Osteoblast (primary cell): ENCODE results near the gene LPGAT1. TPM values are rescaled to one million over a fixed set of nuclear protein-coding genes. Genes with fewer than 3 reads are reported as not detected.
"Not testable (repeated sequence)": the region's sequence is repeated elsewhere in the genome, so short reads cannot be mapped to it uniquely, and the experiment has no call there.

ENCODE experiments used
- DNase-seq: peaks from one replicate; pipeline ENCODE4 v3.0.0; 2011; ENCODE audit warnings: low spot score, mixed read lengths; ENCODE audit not compliant: insufficient read length; ENCODE audit errors: missing footprints
- H2AFZ ChIP-seq: 2 replicates; pipeline ENCODE4 v1.6.0; 2011; ENCODE audit warnings: mild to moderate bottlenecking, low read length
- H3K27ac ChIP-seq: 2 replicates; pipeline ENCODE4 v1.5.1; 2011; ENCODE audit warnings: mild to moderate bottlenecking, low read depth, low read length, moderate library complexity
- H3K27me3 ChIP-seq: 2 replicates; pipeline ENCODE4 v1.6.0; 2012; ENCODE audit warnings: mild to moderate bottlenecking, control low read depth, inconsistent platforms, low read length, moderate library complexity; ENCODE audit not compliant: insufficient read depth
- H3K36me3 ChIP-seq: 2 replicates; pipeline ENCODE4 v1.5.1; 2011; ENCODE audit warnings: mild to moderate bottlenecking, low read length, control low read depth, moderate library complexity; ENCODE audit not compliant: insufficient read depth
- H3K4me1 ChIP-seq: 2 replicates; pipeline ENCODE4 v1.5.1; 2011; ENCODE audit warnings: mild to moderate bottlenecking, low read length, control low read depth, moderate library complexity; ENCODE audit not compliant: insufficient read depth
- H3K4me2 ChIP-seq: 2 replicates; pipeline ENCODE4 v1.6.0; 2011; ENCODE audit warnings: mild to moderate bottlenecking, low read length; ENCODE audit not compliant: insufficient read depth
- H3K4me3 ChIP-seq: fragments of 200-600 bp; sonication (generic); 3 replicates; pipeline ENCODE4 v1.5.1; 2012; ENCODE audit warnings: mild to moderate bottlenecking, low read length, inconsistent platforms; ENCODE audit not compliant: insufficient read depth
- H3K79me2 ChIP-seq: 2 replicates; pipeline ENCODE4 v1.6.0; 2012; ENCODE audit warnings: mild to moderate bottlenecking, low read length, control low read depth, inconsistent platforms; ENCODE audit not compliant: insufficient read depth
- H3K9me3 ChIP-seq: 2 replicates; pipeline ENCODE4 v1.5.1; 2011; ENCODE audit warnings: low read depth, low read length, control low read depth
- H4K20me1 ChIP-seq: 2 replicates; pipeline ENCODE4 v1.6.0; 2012; ENCODE audit warnings: mild to moderate bottlenecking, low read length, control low read depth; ENCODE audit not compliant: insufficient read depth
- CTCF ChIP-seq: IDR thresholded peaks from 2 replicates; pipeline ENCODE4 v1.5.1; 2011; ENCODE audit warnings: mild to moderate bottlenecking, low read depth, low read length, moderate library complexity; ENCODE audit errors: extremely low read depth
- small RNA-seq: library from RNA; depleted of rRNA; stranded (forward); fragments of <200 nt; gene quantifications from one replicate; pipeline ENCODE3, GENCODE V24; 2012
- total RNA-seq: library from RNA; depleted of rRNA; stranded (reverse); fragments of >200 nt; gene quantifications from 2 replicates; pipeline ENCODE4 v1.2.3, GENCODE V29; 2012

LPGAT1 gene
- total RNA-seq, 1 donor: 43.4 TPM

GRCh38 chr1:211697356-211697755, 133.2 kb downstream of the LPGAT1 start:
- H3K9me3 ChIP-seq: no peaks in the 10 kb centered on the region

DNA sequence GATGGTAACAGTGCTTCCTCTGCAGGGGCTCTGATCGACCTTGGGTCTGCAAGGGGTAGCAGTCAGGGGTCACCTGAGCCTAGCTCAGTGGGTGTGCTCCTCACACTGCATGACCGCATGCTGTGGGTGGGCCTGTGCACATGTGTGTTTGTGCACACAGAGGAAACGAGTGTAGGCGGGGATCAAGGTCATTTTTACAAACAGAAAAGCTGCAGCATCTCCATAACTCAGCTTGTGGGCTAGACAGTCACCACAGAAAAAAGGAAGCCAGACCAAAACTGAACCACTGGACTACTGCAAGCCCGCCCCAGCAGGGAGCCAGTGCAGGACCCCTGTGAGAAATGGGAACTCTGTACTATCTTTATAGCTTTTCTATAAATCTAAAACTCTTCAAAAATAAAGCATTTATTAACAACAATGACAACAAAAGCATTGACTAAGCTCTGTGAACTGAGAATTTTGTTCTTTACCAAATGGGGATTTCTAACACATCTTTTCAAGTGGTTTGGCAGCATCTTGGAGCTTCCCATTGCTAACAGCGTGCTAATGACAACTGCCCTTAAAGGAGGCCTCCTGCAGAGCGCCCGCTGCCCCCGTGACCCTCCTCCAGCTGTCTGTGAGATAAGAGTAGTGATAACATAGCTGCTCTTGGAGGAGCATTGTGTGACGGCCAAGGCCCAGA, 135.3 kb downstream of the LPGAT1 start:
- no peak overlapping the region for H3K4me3 ChIP-seq
- no peaks in the 10 kb centered on the region for H3K36me3 ChIP-seq
- TF ChIP-seq CTCF: no peak
- H3K79me2 ChIP-seq: no peaks in the 10 kb centered on the region
- no peaks in the 10 kb centered on the region for H3K9me3 ChIP-seq
- H3K27ac ChIP-seq: no peak overlapping the region
- no peak overlapping the region for H2AFZ ChIP-seq
- no peak overlapping the region for H3K4me2 ChIP-seq
- no peaks in the 10 kb centered on the region for H3K4me1 ChIP-seq
- peaks cover 3% of the 10 kb centered on the region for H3K27me3 ChIP-seq
- no peak for DNase-seq
- no peaks in the 10 kb centered on the region for H4K20me1 ChIP-seq

More at GRCh38 chr1:211697356-211697755, 133.2 kb downstream of the LPGAT1 start:
- Histone ChIP-seq H4K20me1 (no peaks in the 10 kb centered on the region), H3K27ac (no peak overlapping the region), H3K27me3 (peaks cover 9% of the 10 kb centered on the region), H3K4me1 (no peaks in the 10 kb centered on the region), H3K36me3 (no peaks in the 10 kb centered on the region), H3K4me2 (no peak overlapping the region), H3K79me2 (no peaks in the 10 kb centered on the region), H3K4me3 (no peak overlapping the region), H2AFZ (no peak overlapping the region)
- no peak for TF ChIP-seq CTCF
- no peak for DNase-seq

DNA sequence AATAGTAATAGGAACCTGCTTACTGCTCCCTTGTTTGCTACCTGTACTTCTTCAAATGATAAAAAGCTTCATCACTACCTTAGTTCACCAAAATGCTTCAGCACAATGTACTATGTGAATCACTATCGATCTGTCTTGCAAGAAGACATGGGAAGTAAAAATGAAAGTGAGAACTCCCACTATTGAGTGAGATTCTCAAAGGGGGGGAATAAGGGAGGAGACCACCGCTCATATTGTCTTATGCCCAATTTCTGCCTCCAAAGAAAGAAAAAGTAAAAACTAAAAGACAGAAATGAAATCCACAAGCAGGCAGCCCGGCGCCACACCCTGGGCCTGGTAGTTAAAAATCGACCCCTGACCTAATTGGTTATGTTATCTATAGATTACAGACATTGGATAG, 136.7 kb downstream of the LPGAT1 start:
- H4K20me1 ChIP-seq, H3K27me3 ChIP-seq, H3K4me3 ChIP-seq, DNase-seq, H2AFZ ChIP-seq, H3K27ac ChIP-seq, H3K9me3 ChIP-seq, H3K79me2 ChIP-seq, H3K4me2 ChIP-seq, H3K36me3 ChIP-seq, H3K4me1 ChIP-seq: not testable (repeated sequence)

Small RNA genes lying within 50 kb of the gene (small RNA-seq; reads per million reads assigned to genes)
- gene RF00019 (not detected), gene RN7SL344P (not detected)

Other genes starting within 250 kb of the LPGAT1 start
- gene NEK2, start 155.1 kb downstream of the LPGAT1 start, total RNA-seq: 1.4 and 2.4 TPM in 2 replicates
- gene INTS7, start 204.8 kb upstream of the LPGAT1 start, total RNA-seq: 20.3 and 21.5 TPM in 2 replicates
- gene DTL, start 205.0 kb upstream of the LPGAT1 start, total RNA-seq: 2.9 and 3.2 TPM in 2 replicates